Thoracic aorta endothelial cell (primary cell): ENCODE measurements around the gene SP140L. TPM values are rescaled to one million over a fixed set of nuclear protein-coding genes. Genes with fewer than 3 reads are reported as not detected.

ENCODE experiments used
- total RNA-seq: library from RNA; depleted of rRNA; stranded (reverse); fragments of >200 nt; gene quantifications from 2 replicates; pipeline ENCODE4 v1.2.3, GENCODE V29; 2012

Gene SP140L
- total RNA-seq, result 16.0 and 25.9 TPM in 2 replicates

DNA sequence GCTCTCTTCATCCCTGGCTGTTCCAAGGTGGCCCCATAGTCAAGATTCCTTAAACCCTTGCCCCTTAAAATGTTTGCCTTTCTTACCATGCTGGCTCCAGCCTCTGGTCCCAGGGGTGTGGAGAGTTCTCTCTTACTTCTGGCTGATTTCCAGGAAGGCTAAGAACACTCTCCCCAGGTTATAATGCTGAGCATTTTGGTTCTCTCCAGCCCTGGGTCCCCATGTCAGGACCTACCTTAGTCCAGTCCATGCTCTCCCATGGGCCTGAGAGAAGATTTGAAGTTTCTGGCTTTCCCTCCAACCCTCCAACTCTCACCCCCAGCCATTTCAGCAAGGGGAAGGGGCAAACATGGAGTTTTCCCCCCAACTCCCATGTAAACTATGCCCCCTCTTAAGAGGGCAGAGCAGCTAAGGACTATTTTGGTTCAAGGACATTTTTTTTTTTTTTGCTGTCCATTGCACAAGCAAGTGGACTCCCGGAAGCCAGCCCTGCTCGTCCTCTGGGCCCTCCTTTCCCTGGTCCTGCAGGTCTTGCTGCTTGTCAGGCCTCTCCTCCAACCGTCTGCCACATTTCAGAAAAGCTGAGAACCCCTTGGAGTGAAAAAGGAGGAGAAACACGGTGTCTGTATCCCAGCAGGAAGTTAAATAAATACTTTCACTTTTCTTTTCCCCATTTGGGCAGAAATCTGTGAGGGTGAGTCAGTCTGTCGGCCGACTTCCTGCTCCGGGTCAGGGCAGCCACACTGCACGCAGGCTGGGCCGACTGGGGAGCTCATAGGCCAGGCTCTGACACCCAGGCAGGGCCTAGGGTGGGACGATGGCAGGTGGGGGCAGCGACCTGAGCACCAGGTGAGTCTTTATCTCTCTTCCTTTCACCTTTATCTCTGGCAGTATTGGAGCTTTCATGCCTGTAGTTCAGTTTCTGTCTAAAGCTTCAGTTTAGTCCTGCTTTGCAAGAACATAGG is at the start of gene SP140L:
TSS of gene SP140L (plus strand) at position 741 of the 965 bp plus-strand sequence. CDS start at position 818, 77 bp downstream.

DNA sequence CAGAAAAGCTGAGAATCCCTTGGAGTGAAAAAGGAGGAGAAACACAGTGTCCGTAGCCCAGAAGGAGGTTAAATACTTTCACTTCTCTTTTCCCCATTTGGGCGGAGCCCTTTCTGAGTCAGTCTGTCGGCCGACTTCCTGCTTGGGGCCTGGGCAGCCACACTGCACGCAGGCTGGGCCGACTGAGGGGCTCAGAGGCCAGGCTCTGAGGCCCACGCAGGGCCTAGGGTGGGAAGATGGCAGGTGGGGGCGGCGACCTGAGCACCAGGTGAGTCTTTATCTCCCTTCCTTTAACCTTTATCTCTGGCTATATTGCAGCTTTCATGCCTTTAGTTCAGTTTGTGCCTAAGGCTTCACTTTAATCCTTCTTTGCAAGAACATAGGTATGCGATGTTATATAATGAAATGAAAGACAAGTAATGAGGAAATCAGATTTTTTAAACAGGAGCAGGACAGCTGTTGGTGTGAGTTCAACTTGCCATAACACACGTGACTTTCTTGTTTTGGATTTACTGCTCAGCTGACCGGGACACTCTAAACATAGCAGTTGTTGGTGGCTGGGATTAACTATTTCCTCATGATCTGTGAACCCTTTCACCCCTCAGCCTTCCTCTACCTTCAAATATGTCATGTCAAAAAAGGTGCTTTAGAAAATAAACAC is 89.2 kb downstream of the SP140L start, which contains the start of gene SP100:
TSS of gene SP100 (plus strand) at position 141 of the 661 bp plus-strand sequence. CDS start at position 237, 96 bp downstream.

Other genes starting within 250 kb of the SP140L start
- 10.0 and 12.1 TPM in 2 replicates for gene SP110, start 107.2 kb upstream of the SP140L start, total RNA-seq
- gene SP140, start 101.5 kb upstream of the SP140L start, total RNA-seq, result 0.66 TPM in 1 of 2 replicates, not detected in the other
- gene SP100, start 89.0 kb downstream of the SP140L start, total RNA-seq, result 176 and 216 TPM in 2 replicates